HG03342 (cell line): Measurements from ENCODE around the gene EIF3K.

ENCODE experiments used
- ATAC-seq: cut with Tn5 transposase; IDR thresholded peaks from one replicate; pipeline ENCODE4 v1.9.1; 2021; ENCODE audit warnings: mild to moderate bottlenecking, moderate library complexity; ENCODE audit not compliant: unreplicated experiment

The EIF3K gene

DNA sequence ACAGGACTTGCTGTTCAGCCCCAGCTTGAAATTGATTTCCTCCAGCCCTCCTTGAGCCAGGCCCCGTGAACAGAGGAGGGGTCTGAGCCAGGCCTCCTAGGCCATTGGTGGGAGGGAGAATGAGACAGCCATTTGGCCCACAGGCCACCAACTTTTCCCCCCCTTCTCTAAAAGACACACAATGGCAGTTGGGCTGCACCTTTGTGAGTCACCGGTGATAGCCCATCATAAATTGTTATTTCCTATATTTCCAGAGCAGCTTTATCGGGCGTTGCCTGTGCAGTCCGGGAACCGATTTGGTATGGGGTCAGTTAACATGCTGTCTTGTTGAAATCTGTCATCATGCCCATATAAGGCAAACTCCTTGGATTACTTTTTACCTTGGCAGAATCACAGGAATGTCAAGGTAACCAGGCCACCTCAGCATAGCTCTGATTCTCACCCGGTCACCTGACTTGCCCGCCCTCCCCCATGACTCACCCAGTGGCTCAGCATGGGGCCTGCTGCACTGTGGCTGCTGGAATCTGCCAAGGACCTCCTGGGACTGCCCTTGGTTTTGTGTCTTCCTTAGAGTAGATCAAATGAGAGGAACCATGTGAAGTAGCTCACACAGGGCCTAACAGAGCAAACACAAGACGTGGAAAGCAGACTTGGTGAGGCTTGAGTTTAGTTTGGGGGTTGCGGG, 64.5 kb downstream of the EIF3K start:
- no peak for ATAC-seq

- ATAC-seq, result no peak
Observed at GRCh38 chr19:38684078-38684861, 65.3 kb downstream of the EIF3K start.

DNA sequence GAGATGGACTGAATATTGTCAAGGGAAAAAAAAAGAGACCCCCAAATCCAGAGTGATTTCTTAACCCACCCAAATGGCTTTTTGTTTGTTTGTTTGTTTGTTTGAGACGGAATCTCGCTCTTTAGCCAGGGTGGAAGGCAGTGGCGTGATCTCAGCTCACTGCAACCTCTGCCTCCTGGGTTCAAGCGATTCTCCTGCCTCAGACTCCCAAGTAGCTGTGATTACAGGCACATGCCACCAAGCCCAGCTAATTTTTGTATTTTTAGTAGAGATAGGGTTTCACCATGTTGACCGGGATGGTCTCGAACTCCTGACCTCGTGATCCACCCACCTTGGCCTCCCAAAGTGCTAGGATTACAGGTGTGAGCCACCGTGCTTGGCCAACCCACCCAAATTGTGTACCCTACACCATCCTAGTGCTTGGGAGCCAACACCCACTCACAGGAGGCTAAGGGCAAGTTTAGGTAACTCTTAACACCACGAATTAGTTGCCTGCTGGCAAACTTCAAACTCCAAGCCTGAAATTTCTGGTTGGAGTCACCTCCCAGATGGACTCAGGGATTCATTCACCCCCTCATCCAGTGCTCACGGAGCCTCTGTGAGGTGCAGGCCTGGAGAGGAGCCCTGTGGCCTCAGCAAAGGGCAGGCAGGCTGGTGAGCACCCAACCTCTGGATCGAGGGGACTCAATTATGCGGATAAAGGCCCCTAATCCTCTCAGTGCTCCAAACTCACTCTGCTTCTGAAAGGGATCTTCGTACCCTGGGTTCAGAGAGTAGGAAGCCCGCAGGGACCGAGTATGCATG, 66.1 kb downstream of the EIF3K start:
- ATAC-seq, result no peak

DNA sequence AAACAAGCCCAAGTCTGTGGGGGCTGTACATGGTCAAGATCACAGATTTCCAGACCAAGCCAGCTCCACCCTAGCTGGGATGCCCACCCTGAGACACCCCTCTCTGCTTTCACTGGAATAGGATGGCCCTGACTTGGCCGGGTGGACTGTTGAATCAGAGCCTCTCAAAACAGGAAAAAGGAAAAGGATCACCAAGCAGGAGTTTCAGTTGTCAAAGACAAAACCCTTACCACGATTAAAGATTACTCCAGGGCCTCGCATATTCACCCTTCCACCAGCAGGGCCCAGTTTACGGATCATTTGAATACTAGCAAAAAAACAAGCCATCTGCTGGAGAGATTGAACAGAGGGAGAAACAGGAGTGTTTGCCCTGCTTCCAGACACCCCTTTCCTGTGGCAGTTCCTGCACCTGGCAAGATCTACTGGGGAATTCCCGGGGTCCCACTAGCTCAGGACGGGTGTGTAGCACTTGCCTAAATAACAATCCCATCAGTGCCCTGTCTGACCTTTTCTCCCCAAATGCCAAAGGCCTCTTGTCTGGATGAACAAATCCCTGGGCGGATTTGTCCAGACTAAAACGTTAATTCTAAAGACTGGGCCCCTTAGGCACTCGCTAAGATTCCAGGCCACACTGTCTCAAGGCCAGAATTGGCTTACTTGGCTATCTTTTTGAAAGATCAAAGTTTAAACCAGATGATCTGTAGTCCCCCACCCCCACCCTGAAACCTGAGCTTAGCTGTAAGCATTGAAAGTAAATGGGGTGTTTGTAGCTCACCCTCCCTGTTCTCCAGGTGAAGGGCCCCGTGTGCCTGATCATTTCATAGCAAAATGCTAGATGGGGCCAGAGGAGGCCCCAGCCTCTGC, 66.9 kb downstream of the EIF3K start:
- ATAC-seq, result no peak

GRCh38 chr19:38686530-38686888, 67.5 kb downstream of the EIF3K start:
- ATAC-seq, result no peak
